ENCODE data around the gene C1QTNF6. TPM values are rescaled to one million over a fixed set of nuclear protein-coding genes. Genes with fewer than 3 reads are reported as not detected.

C1QTNF6 gene
- total and polyA plus RNA-seq, 10 of the 15 experiments (the other 5 are each of a cell fraction or from before 2014, with no cell fraction given): 0.16 to 4.1 (median 1.3) TPM

GRCh38 chr22:37179622-37180420 lies 8.2 kb downstream of the C1QTNF6 start:
- H3K79me2 ChIP-seq (ENCODE audit: control insufficient read depth, insufficient read depth, low read length): no peaks in the 10 kb centered on the region
- no peaks in the 10 kb centered on the region for H3K36me3 ChIP-seq (ENCODE audit: control insufficient read depth in 2 of 2, insufficient read depth in 2 of 2, low read length in 1 of 2)
- CTCF ChIA-PET: interaction anchor here (0.8 to 1.0 kb wide), 2 partner anchors 14 to 20 kb away, joined by 3 read pairs; no protein-coding TSS in a partner anchor
- H3K4me2 ChIP-seq (ENCODE audit: control insufficient read depth, insufficient read depth): no peak overlapping the region
- in situ Hi-C loops (cut with MboI) (no loop called here), intact Hi-C loops (cut with micrococcal nuclease; ENCODE audit: unreplicated experiment) (no loop called here)
- H2AFZ ChIP-seq (ENCODE audit: control insufficient read depth, low read depth, low read length): no peak overlapping the region
- 82% methylated on average over 31 of the region's 31 CpGs for WGBS (ENCODE audit: insufficient coverage, insufficient replicate concordance, low lambda C conversion rate, missing lambda C conversion rate)
- H3K4me1 ChIP-seq (ENCODE audit: control insufficient read depth, insufficient read depth, low read length): peaks cover 4% of the 10 kb centered on the region; the same call in 1 of the 2 replicates
- RAD21 ChIA-PET (ENCODE audit: unreplicated experiment): no interaction called here
- no peaks in the 10 kb centered on the region; the same call in 2 of the 3 replicates for H3K9me3 ChIP-seq (replicated peaks; ENCODE audit: control insufficient read depth, insufficient read depth, low read length)
- POLR2A ChIA-PET: no interaction called here
- no peak overlapping the region for H3K9ac ChIP-seq (ENCODE audit: control insufficient read depth, insufficient read depth, low read length)
- no peak overlapping the region for H3K4me3 ChIP-seq
- H3K27me3 ChIP-seq (replicated peaks in 1 of 2; ENCODE audit: control insufficient read depth in 2 of 2, insufficient read depth in 2 of 2, low read length in 1 of 2): no peaks in the 10 kb centered on the region; a peak in 2 of 4 replicates
- no TSS peak for BruUV-seq (replicated peaks)
- TF ChIP-seq IRF3 (IDR thresholded peaks at IDR 0.05) (no peak), FOXK2 (IDR thresholded peaks at IDR 0.05) (no peak), CTCF (IDR thresholded peaks at IDR 0.05 in 2 of 3, conservative IDR thresholded peaks at IDR 0.05 in 1 of 3; ENCODE audit: control insufficient read depth in 2 of 3, extremely low read depth in 1 of 3, insufficient read depth in 1 of 3, low read depth in 3 of 3, low read length in 3 of 3) (no peak), ZSCAN29 (IDR thresholded peaks at IDR 0.05) (no peak), USF2 (IDR thresholded peaks at IDR 0.05; ENCODE audit: borderline replicate concordance, low read depth, low read length) (no peak), CBX5 (IDR thresholded peaks at IDR 0.05; ENCODE audit: low read depth) (no peak), ZBTB11 (CRISPR knock-in tag; IDR thresholded peaks at IDR 0.05) (no peak), MYB (IDR thresholded peaks at IDR 0.05; ENCODE audit: borderline replicate concordance, low read depth, low read length) (no peak), ZBED1 (IDR thresholded peaks at IDR 0.05; ENCODE audit: borderline replicate concordance) (no peak), PKNOX1 (IDR thresholded peaks at IDR 0.05) (no peak)
- FAIRE-seq (no peak), ATAC-seq (no peak), DNase-seq (ENCODE audit: low read depth, low spot score) (no peak)
- H4K20me1 ChIP-seq (ENCODE audit: control insufficient read depth, insufficient read depth): no peaks in the 10 kb centered on the region
- SMC1A ChIA-PET (ENCODE audit: uncharacterized antibody, unreplicated experiment): interaction anchor here (0.7 to 1.3 kb wide), 2 partner anchors 14 to 16 kb away, joined by 3 read pairs; no protein-coding TSS in a partner anchor
- no peak overlapping the region for H3K27ac ChIP-seq (ENCODE audit: control insufficient read depth, insufficient read depth)

Measured in GM12878 (cell line).